Amygdala (tissue), 56 donors: Measurements from ENCODE around the gene MEIS2.

Experiments
- DNase-seq, 56 donors: peaks; one replicate each; lab custom pipeline; 2025; lab: John Stamatoyannopoulos, UW

The MEIS2 gene

GRCh38 chr15:36942248-36942827, 158.0 kb downstream of the MEIS2 start:
- no peak for DNase-seq

DNA sequence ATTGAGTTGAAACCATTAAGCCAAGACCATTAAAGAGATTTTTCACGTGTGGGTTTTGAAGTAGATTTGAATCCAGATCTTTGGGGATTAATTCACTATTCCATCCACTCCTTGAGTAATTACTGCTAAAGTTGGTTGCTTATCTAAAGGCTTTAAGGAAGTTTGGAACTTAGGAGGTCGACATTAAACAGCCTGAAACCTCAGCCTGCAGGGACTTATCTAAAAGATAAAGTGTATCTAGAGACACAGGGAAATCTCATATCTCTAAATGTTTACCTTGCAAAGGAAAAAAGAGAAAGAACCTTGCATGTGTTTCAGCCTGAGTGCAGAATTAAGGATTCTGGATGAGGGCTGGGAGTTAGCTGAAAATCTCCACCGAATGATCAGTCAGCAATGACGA, 158.6 kb downstream of the MEIS2 start:
- DNase-seq: no peak

DNA sequence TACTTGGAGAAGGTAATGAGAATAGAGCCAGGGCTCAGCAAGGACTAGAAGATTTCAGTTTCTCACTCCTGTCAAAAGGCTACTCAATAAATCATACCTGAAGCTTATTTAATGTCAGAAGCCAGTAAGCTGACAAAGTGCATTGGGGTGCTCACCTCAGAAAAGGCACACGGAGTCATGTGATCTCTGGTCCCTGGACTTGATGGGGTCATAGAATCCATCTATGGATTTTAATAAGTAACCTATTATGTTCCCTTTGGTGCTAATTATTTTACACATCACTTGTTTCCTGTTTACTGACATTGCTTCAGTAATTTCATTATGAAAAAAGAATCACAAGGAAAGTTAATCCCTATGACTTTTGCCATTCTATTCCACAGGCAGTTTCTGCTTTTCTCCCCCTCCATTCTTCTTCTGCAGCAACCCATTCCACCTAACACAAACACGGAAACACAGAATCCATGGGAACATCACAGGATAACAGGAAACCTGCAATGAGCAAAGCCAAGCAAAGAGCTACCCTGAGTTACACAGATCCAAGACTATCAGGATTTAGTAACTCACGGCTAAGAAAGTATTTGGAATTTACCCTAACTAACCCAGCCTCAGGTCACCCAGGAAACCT, 159.6 kb downstream of the MEIS2 start:
- no peak for DNase-seq

DNA sequence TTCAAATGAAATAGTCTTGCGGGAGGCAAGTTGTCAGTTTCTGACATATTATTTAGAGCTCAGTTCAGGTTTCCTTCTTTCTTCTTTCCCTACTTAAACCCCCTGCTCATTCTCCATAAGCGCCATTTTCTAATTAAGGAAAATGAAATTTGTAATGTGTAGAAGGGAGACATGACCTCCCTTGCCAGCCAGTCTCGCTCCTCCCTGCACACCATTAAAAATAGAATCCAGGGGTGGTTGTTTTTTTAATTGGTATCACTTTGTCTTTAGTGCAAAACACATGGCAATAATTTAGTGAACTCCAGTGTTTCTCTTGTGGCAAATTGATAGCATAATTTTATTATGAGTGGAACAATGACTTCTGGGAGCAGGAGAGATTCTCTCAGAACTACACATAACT, 160.1 kb downstream of the MEIS2 start:
- DNase-seq: no peak

DNA sequence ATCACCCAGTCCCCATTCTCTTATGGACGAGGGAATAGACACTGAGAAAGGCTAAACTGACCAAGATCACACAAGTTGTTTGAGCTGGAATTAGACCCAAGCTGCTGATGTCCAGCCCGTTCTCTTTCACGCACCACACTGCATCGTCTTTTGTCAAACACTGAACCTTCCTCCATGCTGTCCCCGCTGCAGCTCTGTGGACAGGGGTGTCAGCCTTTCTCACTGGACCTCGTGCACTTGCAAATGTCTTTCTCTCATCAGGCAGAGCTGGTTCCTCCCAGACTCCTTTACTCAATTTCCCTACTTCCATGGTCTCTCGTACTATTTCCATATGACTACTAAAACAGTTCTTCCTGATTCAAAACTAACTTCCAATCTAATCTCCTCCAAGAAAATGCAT, 161.6 kb downstream of the MEIS2 start:
- DNase-seq: no peak

- DNase-seq: no peak
These were observed 162.2 kb downstream of the MEIS2 start for GRCh38 chr15:36938131-36938530.

DNA sequence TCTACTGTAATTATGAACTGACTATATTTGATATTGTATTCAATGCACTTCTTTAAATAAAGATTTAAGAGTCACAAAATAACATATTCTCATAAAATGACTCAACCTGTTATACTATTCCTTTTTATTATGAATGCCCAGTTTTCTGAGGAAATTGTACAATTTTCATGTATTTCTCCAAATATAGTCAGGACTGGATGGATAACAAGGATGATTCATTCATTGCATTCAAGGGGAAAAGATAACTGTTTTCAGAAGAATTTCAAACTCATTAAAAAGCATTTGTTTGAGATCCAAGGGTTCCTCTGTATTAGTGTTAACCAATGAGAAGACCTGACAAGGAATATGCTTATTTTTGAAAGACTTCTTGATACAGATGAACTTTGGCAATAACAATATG, 163.7 kb downstream of the MEIS2 start:
- no peak for DNase-seq

GRCh38 chr15:36933255-36933990, 166.9 kb downstream of the MEIS2 start:
- DNase-seq: no peak

GRCh38 chr15:36932070-36932469, 168.3 kb downstream of the MEIS2 start:
- no peak for DNase-seq

DNA sequence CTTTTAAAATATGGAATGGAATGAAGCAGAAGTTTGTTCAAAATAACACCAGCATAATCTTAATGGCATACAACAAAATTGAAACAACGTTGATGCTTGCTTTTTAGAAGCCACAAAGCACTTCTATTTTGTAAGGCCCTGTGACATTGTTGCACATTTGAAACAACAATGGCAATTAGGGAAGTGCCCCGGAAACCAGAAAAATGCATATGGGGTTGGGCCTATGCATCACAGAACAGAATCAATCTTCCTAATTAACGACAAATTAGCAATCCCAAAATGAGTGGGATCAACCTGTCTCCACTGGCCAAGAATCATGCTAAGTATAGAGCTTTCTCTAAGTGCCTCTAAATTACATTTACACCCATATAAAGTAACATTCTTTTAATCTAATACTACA, 168.9 kb downstream of the MEIS2 start:
- no peak for DNase-seq

DNA sequence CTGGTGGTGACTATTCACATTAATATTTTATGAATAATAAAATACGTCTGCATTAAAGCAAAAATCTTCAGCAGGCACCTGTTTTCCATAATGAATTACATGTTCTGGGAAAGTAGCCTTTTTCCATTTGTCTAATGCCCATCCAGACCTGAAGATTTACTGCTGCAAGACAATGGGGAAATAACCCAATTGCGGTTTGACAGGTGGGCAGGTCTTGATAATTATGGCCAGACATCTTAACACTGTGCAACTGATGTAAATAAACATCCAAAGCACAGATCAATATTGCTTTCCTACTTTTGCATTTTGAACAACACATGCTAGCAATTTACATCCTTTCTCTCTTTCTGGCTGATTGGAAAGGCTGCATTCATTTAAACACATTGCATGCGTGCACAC, 173.9 kb downstream of the MEIS2 start:
- no peak for DNase-seq

DNA sequence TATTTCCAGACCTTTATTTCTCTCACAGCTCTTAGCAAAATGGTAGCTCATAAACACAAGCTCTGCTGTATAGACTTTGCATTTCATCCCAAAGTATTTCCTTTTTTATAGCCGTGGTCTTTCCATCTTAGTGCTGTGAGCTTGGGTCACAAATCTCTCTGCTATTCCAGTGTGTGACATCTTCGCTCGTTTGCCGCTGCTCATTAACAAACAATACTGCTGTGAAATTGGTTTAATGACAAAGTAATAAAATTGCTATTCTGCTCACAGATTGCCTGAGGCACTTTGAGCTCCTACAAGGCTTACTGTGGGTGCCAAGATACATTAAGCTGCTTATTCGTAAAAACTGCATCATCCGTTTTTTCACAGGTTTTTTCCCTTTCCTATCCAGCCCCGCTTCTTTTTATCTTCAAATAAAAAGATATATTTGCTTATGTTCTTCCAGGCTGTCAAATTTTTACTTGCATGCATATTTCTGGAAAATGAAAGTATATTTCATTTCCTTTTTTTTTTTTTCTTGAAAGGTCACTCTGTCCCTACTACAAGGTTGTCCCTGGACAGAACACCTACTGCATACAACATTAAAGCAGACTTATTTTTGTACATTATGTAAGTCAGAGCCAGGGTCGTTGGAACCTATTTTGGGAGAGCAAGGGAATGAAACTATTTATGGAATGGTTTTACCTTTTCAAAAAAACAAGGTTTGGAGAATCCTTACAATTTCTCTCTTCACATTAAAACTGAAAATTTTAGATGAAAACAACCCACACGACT, 174.5 kb downstream of the MEIS2 start:
- DNase-seq: no peak

GRCh38 chr15:36925049-36925448, 175.3 kb downstream of the MEIS2 start:
- DNase-seq: no peak

DNA sequence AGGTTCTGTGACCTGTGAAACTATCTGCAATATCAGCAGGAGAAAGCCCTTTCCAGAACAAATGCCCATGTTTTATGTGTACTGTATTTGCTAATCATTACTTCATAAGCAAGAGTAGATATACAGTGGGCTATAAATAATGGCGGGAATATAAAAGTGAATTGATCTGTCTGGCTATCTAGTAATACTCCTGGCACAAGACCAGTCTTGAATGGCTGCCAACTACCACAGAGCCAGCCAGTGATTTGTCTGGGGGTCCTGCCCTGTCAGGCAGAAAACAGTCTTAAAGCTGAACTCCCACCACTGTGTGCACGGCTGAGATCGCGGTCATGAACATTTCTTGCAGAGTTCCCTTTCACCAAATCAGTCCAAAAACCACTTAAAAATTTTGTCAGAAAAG, 176.3 kb downstream of the MEIS2 start:
- DNase-seq: no peak

DNA sequence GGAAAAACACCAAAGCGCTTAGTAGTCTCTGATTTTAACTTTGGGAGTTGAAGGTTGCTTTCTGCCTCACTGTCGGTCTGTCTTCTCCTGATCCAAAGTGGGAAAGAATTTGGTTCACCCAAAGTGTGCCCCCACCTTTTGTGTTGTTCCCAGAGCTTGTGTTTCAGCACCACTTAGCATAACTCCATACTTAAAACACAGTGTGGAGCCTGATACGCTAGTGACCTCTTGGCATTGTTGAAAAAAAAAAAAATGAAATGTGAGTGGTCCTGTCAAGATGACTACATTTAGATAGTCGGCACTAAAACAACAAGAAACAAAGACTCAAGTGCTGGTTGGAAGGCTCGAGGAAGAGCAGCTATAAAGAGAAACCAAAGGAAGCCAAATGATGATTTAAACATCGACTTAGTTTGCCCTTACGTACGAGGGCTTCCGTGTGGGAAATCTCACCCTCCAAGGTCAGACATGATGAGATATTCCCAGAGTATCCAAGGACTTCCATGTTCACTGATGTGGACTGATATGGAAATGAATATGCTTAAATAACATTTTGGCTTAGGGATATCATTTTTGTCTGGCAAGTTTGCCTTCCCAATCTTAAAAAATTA, 178.8 kb downstream of the MEIS2 start:
- DNase-seq: no peak

- DNase-seq: no peak
These were observed 182.7 kb downstream of the MEIS2 start for GRCh38 chr15:36917411-36918267.

- no peak for DNase-seq
These were observed 185.2 kb downstream of the MEIS2 start for GRCh38 chr15:36914960-36915808.

DNA sequence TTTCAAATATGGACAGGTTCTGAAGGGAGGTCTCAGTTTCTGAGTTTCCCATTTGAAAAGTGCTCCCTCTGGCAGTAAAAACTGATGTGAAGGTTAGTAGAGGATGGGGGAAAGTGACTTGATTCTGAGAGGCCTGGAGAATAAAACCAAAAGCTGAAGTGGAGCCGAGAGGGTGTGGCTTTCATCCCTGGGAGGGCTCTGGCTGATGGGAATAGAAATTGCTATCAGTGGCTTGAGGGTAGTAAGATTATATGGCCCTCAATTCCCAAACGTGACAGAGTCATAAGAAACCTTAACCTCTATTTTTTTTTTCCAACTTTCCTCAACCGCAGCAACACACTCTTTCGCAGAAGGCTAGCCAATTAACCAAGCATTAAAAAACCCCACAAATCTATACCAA, 185.9 kb downstream of the MEIS2 start:
- no peak for DNase-seq

- DNase-seq: no peak
These were observed 188.0 kb downstream of the MEIS2 start for GRCh38 chr15:36912311-36912712.
